ENCODE results near the gene NXT1. TPM values are rescaled to one million over a fixed set of nuclear protein-coding genes. Genes with fewer than 3 reads are reported as not detected.

Gene NXT1
- total and polyA plus RNA-seq, 5 experiments from 2014 or later, result 20.5 to 65.1 (median 60.3) TPM

- Mint-ChIP-seq H3K27ac (peak overlapping the region in 1 of 10 donors; percentile 3), H3K27me3 (peaks cover 0 to 12% (median 6%) of the 10 kb centered on the region in 5 donors), H3K4me3 (no peak overlapping the region), H3K36me3 (peaks cover 0 to under 1% (median 0%) of the 10 kb centered on the region in 3 donors), H3K4me1 (peaks cover 0 to 4% (median 0%) of the 10 kb centered on the region in 4 donors), H3K9me3 (peaks cover 0 to under 1% (median 0%) of the 10 kb centered on the region in 9 donors)
- ATAC-seq (no peak), DNase-seq (no peak)
- POLR2A ChIA-PET, result no interaction called here
Observed at GRCh38 chr20:23313271-23313670, 37.3 kb upstream of the NXT1 start.

- peaks cover 0 to 12% (median 6%) of the 10 kb centered on the region in 5 donors for H3K27me3 Mint-ChIP-seq
- no peak overlapping the region for H3K4me3 Mint-ChIP-seq
- no peak for ATAC-seq
- no peaks in the 10 kb centered on the region for H3K36me3 Mint-ChIP-seq
- POLR2A ChIA-PET, result no interaction called here
- no peak for DNase-seq
- no peak overlapping the region for H3K27ac Mint-ChIP-seq
- H3K4me1 Mint-ChIP-seq, result peaks cover 0 to 4% (median 0%) of the 10 kb centered on the region in 4 donors
- no peaks in the 10 kb centered on the region for H3K9me3 Mint-ChIP-seq
Observed at GRCh38 chr20:23314699-23315098, 35.9 kb upstream of the NXT1 start.

- Mint-ChIP-seq H3K9me3 (no peaks in the 10 kb centered on the region), H3K36me3 (no peaks in the 10 kb centered on the region), H3K27ac (no peak overlapping the region), H3K4me1 (peaks cover 0 to 4% (median 0%) of the 10 kb centered on the region in 4 donors), H3K4me3 (no peak overlapping the region), H3K27me3 (peaks cover 0 to 12% (median 6%) of the 10 kb centered on the region in 5 donors)
- ATAC-seq (no peak), DNase-seq (peak in 1 of 10 donors; percentile 10)
- POLR2A ChIA-PET, result no interaction called here
Observed at GRCh38 chr20:23315099-23315498, 35.5 kb upstream of the NXT1 start.

GRCh38 chr20:23316626-23317025 is 34.0 kb upstream of the NXT1 start:
- Mint-ChIP-seq H3K36me3 (no peaks in the 10 kb centered on the region), H3K9me3 (no peaks in the 10 kb centered on the region), H3K27me3 (peaks cover 0 to 10% (median 7%) of the 10 kb centered on the region in 5 donors), H3K4me3 (no peak overlapping the region), H3K4me1 (no peaks in the 10 kb centered on the region), H3K27ac (no peak overlapping the region)
- ATAC-seq, result no peak
- DNase-seq, result peak in 1 of 10 donors; percentile 52
- POLR2A ChIA-PET, result no interaction called here

GRCh38 chr20:23317081-23317480 is 33.5 kb upstream of the NXT1 start:
- Mint-ChIP-seq H3K36me3 (no peaks in the 10 kb centered on the region), H3K27ac (no peak overlapping the region), H3K4me1 (no peaks in the 10 kb centered on the region), H3K4me3 (no peak overlapping the region), H3K9me3 (no peaks in the 10 kb centered on the region), H3K27me3 (peaks cover 0 to 10% (median 5%) of the 10 kb centered on the region in 5 donors)
- ATAC-seq, result no peak
- peak in 1 of 10 donors; percentile 7 for DNase-seq
- POLR2A ChIA-PET, result no interaction called here

GRCh38 chr20:23318347-23318746 is 32.2 kb upstream of the NXT1 start:
- H3K4me3 Mint-ChIP-seq, result no peak overlapping the region
- POLR2A ChIA-PET, result no interaction called here
- no peak for ATAC-seq
- peak in 1 of 10 donors; percentile 18 for DNase-seq
- no peaks in the 10 kb centered on the region for H3K9me3 Mint-ChIP-seq
- H3K27me3 Mint-ChIP-seq, result peaks cover 0 to 13% (median 5%) of the 10 kb centered on the region in 5 donors
- no peaks in the 10 kb centered on the region for H3K4me1 Mint-ChIP-seq
- H3K36me3 Mint-ChIP-seq, result no peaks in the 10 kb centered on the region
- no peak overlapping the region for H3K27ac Mint-ChIP-seq

- ATAC-seq, result no peak
- H3K36me3 Mint-ChIP-seq, result no peaks in the 10 kb centered on the region
- H3K27me3 Mint-ChIP-seq, result peaks cover 3 to 13% (median 5%) of the 10 kb centered on the region in 5 donors
- H3K9me3 Mint-ChIP-seq, result no peaks in the 10 kb centered on the region
- DNase-seq, result no peak
- no peak overlapping the region for H3K4me3 Mint-ChIP-seq
- no peaks in the 10 kb centered on the region for H3K4me1 Mint-ChIP-seq
- POLR2A ChIA-PET, result no interaction called here
- no peak overlapping the region for H3K27ac Mint-ChIP-seq
Observed at GRCh38 chr20:23320317-23320716, 30.3 kb upstream of the NXT1 start.

GRCh38 chr20:23325107-23325506 is 25.5 kb upstream of the NXT1 start:
- POLR2A ChIA-PET, result no interaction called here
- Mint-ChIP-seq H3K27me3 (peaks cover 0 to 8% (median 4%) of the 10 kb centered on the region in 5 donors), H3K4me1 (no peaks in the 10 kb centered on the region), H3K4me3 (no peak overlapping the region), H3K36me3 (peaks cover 0 to 3% (median 0%) of the 10 kb centered on the region in 3 donors), H3K27ac (no peak overlapping the region), H3K9me3 (no peaks in the 10 kb centered on the region)
- DNase-seq, result peak in 1 of 10 donors; percentile 19
- no peak for ATAC-seq

- H3K27me3 Mint-ChIP-seq, result peaks cover 0 to 4% (median 0%) of the 10 kb centered on the region in 5 donors
- no peak overlapping the region for H3K4me3 Mint-ChIP-seq
- no peaks in the 10 kb centered on the region for H3K9me3 Mint-ChIP-seq
- peaks cover 0 to 6% (median 0%) of the 10 kb centered on the region in 3 donors for H3K36me3 Mint-ChIP-seq
- ATAC-seq (no peak), DNase-seq (peak in 1 of 10 donors; percentile 59)
- H3K27ac Mint-ChIP-seq, result no peak overlapping the region
- POLR2A ChIA-PET, result no interaction called here
- H3K4me1 Mint-ChIP-seq, result no peaks in the 10 kb centered on the region
Observed at GRCh38 chr20:23326774-23327173, 23.8 kb upstream of the NXT1 start.

- Mint-ChIP-seq H3K27me3 (peaks cover 0 to 4% (median 0%) of the 10 kb centered on the region in 5 donors), H3K36me3 (peaks cover 0 to 6% (median 0%) of the 10 kb centered on the region in 3 donors), H3K27ac (no peak overlapping the region), H3K9me3 (no peaks in the 10 kb centered on the region), H3K4me1 (peaks cover 0 to 2% (median 0%) of the 10 kb centered on the region in 4 donors), H3K4me3 (no peak overlapping the region)
- POLR2A ChIA-PET, result no interaction called here
- ATAC-seq, result no peak
- DNase-seq, result no peak
Observed at GRCh38 chr20:23327617-23328333, 22.8 kb upstream of the NXT1 start.

- no peaks in the 10 kb centered on the region for H3K9me3 Mint-ChIP-seq
- POLR2A ChIA-PET, result no interaction called here
- peaks cover 0 to 6% (median 0%) of the 10 kb centered on the region in 3 donors for H3K36me3 Mint-ChIP-seq
- no peak overlapping the region for H3K27ac Mint-ChIP-seq
- DNase-seq (no peak), ATAC-seq (no peak)
- peaks cover 0 to 8% (median 4%) of the 10 kb centered on the region in 4 donors for H3K4me1 Mint-ChIP-seq
- no peaks in the 10 kb centered on the region for H3K27me3 Mint-ChIP-seq
- no peak overlapping the region for H3K4me3 Mint-ChIP-seq
Observed at GRCh38 chr20:23331450-23332350, 18.9 kb upstream of the NXT1 start.

GRCh38 chr20:23332467-23332866 is 18.1 kb upstream of the NXT1 start:
- POLR2A ChIA-PET, result no interaction called here
- Mint-ChIP-seq H3K36me3 (peaks cover 0 to 6% (median 0%) of the 10 kb centered on the region in 3 donors), H3K27me3 (no peaks in the 10 kb centered on the region), H3K27ac (no peak overlapping the region), H3K9me3 (no peaks in the 10 kb centered on the region), H3K4me3 (no peak overlapping the region), H3K4me1 (peaks cover 0 to 8% (median 4%) of the 10 kb centered on the region in 4 donors)
- no peak for DNase-seq
- ATAC-seq, result no peak

GRCh38 chr20:23334111-23334510 is 16.5 kb upstream of the NXT1 start:
- H3K27ac Mint-ChIP-seq, result no peak overlapping the region
- DNase-seq (no peak), ATAC-seq (no peak)
- POLR2A ChIA-PET, result no interaction called here
- peaks cover 0 to 6% (median 0%) of the 10 kb centered on the region in 3 donors for H3K36me3 Mint-ChIP-seq
- no peak overlapping the region for H3K4me3 Mint-ChIP-seq
- H3K4me1 Mint-ChIP-seq, result peaks cover 0 to 8% (median 4%) of the 10 kb centered on the region in 4 donors
- no peaks in the 10 kb centered on the region for H3K27me3 Mint-ChIP-seq
- H3K9me3 Mint-ChIP-seq, result no peaks in the 10 kb centered on the region
